IPS-18c (cell line): ENCODE data around the gene C1orf122.

Experiments
- H3K4me3 ChIP-seq: 2 replicates; pipeline ENCODE4 v1.7.0; 2013; ENCODE audit warnings: low read depth, mild to moderate bottlenecking, low read length, moderate library complexity; ENCODE audit not compliant: insufficient read depth
- H3K9me3 ChIP-seq: one replicate; pipeline ENCODE4 v1.6.1; 2013; ENCODE audit warnings: mild to moderate bottlenecking, low read length, moderate library complexity; ENCODE audit not compliant: control insufficient read depth, insufficient read depth

Gene C1orf122

GRCh38 chr1:37828410-37829074 lies 21.0 kb downstream of the C1orf122 start:
- no peaks in the 10 kb centered on the region for H3K9me3 ChIP-seq
- no peak overlapping the region for H3K4me3 ChIP-seq

DNA sequence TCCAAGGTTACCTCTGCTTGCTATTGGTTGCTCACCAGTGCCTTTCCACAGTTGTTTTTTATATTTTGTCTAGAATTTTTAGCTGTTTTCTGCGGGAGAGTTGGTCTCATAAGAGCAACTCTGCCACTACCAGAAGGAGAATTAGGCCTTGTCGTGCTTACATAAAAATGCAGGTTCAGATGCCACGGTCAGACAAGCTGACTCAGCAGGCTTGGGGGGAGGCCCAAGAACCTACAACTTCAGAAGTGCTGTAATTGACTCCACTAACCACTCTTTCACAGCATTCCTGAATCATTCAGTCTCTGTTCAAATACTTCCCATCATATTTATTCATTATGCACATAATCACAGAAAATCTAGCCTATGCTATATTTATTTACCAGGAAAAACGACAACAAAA lies 23.5 kb downstream of the C1orf122 start:
- Histone ChIP-seq H3K4me3 (no peak overlapping the region), H3K9me3 (no peaks in the 10 kb centered on the region)

GRCh38 chr1:37831809-37832208 lies 24.2 kb downstream of the C1orf122 start:
- no peaks in the 10 kb centered on the region for H3K9me3 ChIP-seq
- no peak overlapping the region for H3K4me3 ChIP-seq

GRCh38 chr1:37836788-37837187 lies 29.2 kb downstream of the C1orf122 start:
- no peaks in the 10 kb centered on the region for H3K9me3 ChIP-seq
- no peak overlapping the region for H3K4me3 ChIP-seq

GRCh38 chr1:37839676-37840075 lies 32.1 kb downstream of the C1orf122 start:
- no peak overlapping the region for H3K4me3 ChIP-seq
- H3K9me3 ChIP-seq: peaks cover 2% of the 10 kb centered on the region

- H3K9me3 ChIP-seq: peaks cover 2% of the 10 kb centered on the region
- no peak overlapping the region for H3K4me3 ChIP-seq
Measured at GRCh38 chr1:37840711-37841110, 33.1 kb downstream of the C1orf122 start.

DNA sequence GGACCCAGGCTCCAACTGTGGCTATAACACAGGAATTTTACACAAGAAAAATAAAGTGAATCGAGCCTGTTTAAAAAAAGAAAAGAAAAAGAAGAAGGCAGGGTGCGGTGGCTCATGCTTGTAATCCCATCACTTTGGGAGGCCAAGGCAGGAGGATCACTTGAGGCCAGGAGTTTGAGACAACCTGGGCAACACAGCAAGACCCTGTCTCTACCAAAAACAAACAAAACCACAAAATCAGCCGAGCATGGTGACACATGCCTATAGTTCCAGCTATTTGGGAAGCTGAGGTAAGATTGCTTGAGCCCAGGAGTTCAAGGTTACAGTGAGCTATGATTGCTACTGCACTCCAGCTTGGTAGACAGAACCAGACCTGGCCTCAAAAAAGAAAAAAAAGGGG lies 34.1 kb downstream of the C1orf122 start:
- Histone ChIP-seq H3K4me3 (no peak overlapping the region), H3K9me3 (peaks cover 2% of the 10 kb centered on the region)

- H3K4me3 ChIP-seq: no peak overlapping the region
Measured at GRCh38 chr1:37844536-37844935, 36.9 kb downstream of the C1orf122 start.

DNA sequence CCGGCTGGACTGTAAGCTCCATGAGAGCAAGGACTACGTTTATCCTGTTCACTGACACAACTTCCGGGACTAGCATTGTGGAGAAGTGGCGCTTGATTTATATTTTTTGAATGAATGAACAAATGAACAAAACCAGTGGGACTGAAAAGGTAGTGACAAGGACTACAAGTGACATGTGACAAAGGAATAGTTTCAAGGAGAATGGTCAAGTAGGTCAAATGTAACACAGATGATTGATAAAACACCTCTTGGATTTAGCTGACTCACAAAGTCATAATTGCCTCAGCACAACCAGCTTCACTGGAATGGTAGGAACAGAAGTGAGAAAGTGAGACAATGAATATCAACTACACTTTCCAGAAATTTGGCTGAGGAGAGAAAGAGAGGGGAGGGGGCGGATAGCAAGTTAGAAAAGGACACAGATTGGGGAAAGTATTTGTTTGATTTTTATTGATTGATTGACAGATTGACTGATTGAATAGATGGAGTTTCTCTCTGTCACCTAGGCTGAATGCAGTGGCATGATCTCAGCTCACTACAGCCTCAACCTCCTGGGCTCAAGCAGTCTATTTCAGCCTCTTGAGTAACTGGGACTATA lies 37.6 kb downstream of the C1orf122 start:
- peaks cover 2% of the 10 kb centered on the region for H3K9me3 ChIP-seq
- H3K4me3 ChIP-seq: no peak overlapping the region

More at GRCh38 chr1:37844536-37844935, 36.9 kb downstream of the C1orf122 start:
- H3K9me3 ChIP-seq: peaks cover 2% of the 10 kb centered on the region

DNA sequence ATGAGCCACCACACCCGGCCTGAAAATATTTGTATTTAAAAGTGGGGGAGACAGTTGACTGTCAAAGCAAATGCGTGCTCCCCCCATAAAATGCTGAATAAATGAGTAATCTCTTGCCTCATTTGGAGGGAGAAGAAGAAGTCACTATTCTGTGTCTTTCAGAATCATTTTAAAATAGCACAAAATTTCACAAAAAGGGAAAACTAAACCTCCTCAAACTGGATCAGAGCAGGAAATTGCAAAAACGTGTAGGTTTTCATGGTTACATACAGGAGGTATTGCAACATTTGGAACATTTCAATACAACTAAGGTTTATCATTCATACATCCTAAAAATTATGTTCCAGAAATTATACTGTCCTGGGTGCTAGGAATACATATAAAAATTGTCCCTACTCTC lies 38.2 kb downstream of the C1orf122 start:
- peaks cover 2% of the 10 kb centered on the region for H3K9me3 ChIP-seq

DNA sequence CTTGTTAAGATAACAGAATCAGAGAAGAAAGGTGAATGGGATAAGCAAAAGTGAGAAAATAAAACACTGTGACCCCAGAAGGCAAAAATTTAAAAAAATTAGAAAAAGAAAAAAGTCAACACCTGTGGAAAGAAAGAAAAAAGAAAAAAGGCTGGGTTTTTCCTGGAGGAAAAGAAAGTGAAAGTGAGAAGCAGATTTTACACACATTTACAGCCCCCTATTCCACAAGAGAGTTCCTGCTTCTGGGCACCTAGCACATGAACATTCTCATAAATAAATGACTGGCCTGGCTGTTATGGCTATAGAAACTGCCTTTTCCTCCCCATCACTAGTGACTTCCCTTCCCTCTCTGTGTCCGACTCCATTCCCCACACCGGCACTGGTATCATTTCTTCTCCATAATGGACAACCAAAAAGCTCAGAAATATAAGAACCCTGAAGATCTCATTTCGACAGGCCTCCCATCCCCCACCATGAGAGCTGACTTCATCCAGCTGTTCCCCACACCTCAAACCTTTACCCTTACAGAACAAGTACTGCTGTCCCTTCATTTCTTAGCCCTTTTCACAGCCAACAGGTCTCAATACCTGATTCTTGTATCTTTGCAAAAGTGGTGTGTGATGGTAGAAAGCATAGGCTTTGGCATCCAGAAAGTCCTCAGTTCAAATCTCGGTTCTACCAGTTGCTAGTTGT lies 39.2 kb downstream of the C1orf122 start:
- peaks cover 2% of the 10 kb centered on the region for H3K9me3 ChIP-seq
- no peak overlapping the region for H3K4me3 ChIP-seq

More for the DNA sequence above, 38.2 kb downstream of the C1orf122 start:
- no peak overlapping the region for H3K4me3 ChIP-seq

- Histone ChIP-seq H3K4me3 (no peak overlapping the region), H3K9me3 (no peaks in the 10 kb centered on the region)
Measured at GRCh38 chr1:37849480-37849879, 41.9 kb downstream of the C1orf122 start.

DNA sequence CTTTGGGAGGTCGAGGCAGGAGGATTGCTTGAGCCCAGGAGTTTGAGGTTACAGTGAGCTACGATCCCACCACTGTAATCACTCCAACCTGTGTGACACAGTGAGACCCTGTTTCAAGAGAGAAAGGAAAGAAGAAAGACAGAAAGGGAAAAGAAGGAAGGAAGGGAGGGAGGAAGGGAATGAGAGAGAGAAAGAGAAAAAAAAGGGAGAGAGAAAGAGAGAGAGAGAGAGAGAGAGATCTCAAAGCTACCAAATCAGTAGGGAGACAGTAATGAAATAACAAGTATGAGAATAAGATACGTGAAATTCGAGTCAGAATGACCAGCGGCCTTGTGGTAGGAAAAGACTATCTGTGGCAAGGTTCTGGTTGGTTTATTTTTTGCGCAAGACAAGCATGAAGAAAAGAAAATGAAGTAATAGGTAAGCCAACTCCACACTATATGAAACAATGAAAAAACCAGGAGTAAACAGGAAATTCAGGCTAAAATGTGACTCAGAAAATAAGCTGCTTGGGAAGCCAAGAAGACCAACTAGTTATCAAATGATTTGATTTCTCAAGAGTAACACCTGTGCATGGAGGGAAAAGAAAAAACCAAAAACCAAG lies 42.9 kb downstream of the C1orf122 start:
- H3K4me3 ChIP-seq: no peak overlapping the region
- no peaks in the 10 kb centered on the region for H3K9me3 ChIP-seq

GRCh38 chr1:37851262-37851661 lies 43.7 kb downstream of the C1orf122 start:
- Histone ChIP-seq H3K9me3 (no peaks in the 10 kb centered on the region), H3K4me3 (no peak overlapping the region)

GRCh38 chr1:37851782-37852210 lies 44.2 kb downstream of the C1orf122 start:
- Histone ChIP-seq H3K4me3 (no peak overlapping the region), H3K9me3 (no peaks in the 10 kb centered on the region)

DNA sequence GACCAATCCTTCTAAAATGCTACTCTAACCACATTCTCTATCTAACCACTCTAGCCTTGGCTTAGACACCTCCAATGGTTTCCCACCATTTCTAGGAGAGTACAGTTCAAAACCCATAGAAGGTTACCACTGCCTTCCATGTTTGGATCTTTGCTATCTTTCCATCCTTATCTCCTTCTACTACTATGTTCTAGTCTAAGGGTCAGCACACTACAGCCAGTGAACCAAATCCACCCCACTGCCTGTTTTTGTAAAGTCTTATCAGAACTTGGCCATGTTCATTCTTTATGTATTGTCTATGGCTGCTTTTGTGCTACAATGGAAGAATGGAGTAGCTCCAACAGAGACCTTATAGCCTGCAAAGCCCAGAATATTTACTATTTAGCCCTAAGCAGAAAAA lies 45.6 kb downstream of the C1orf122 start:
- Histone ChIP-seq H3K4me3 (no peak overlapping the region), H3K9me3 (no peaks in the 10 kb centered on the region)

DNA sequence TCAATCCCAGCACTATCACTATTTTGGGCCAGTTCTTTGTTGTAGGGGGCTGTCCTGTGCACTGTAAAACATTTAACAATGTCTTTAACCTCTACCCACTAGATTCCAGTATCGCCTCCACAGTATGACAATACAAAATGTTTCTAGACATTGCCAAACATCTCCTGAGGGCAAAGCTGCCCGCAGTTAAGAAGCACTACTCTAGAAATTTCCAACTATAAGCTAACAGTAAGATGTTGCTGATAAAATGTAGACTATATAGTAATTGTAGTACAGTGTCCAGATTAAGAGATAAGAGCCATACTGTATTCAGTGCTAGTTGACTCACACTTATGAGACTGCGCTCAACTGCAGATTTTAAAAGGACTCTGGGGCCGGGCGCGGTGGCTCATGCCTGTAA lies 46.8 kb downstream of the C1orf122 start:
- Histone ChIP-seq H3K4me3 (no peak overlapping the region), H3K9me3 (no peaks in the 10 kb centered on the region)
